H9 (cell line): ENCODE data around the gene CALR. TPM values are rescaled to one million over a fixed set of nuclear protein-coding genes. Genes with fewer than 3 reads are reported as not detected.

Source experiments
- DNase-seq: peaks from one replicate; pipeline ENCODE4 v3.0.0-alpha.2; 2017
- H2AFZ ChIP-seq: one replicate; pipeline ENCODE4 v1.6.1; 2013; ENCODE audit warnings: mild to moderate bottlenecking, low read length, control low read depth, moderate library complexity
- H2AK5ac ChIP-seq: 2 replicates; pipeline ENCODE4 v1.6.1; 2013; ENCODE audit warnings: low read length, control low read depth, mixed read lengths; ENCODE audit not compliant: insufficient read length
- H2BK120ac ChIP-seq: one replicate; pipeline ENCODE4 v1.6.1; 2013; ENCODE audit warnings: low read depth, mild to moderate bottlenecking, low read length, control low read depth, inconsistent platforms; ENCODE audit not compliant: poor library complexity, severe bottlenecking
- H2BK12ac ChIP-seq: 2 replicates; pipeline ENCODE4 v1.6.1; 2013; ENCODE audit warnings: low read length, control low read depth, mixed read lengths, low read depth; ENCODE audit not compliant: insufficient read length
- H2BK15ac ChIP-seq: 2 replicates; pipeline ENCODE4 v1.6.1; 2013; ENCODE audit warnings: low read depth, low read length, control low read depth
- H2BK20ac ChIP-seq: one replicate; pipeline ENCODE4 v1.6.1; 2013; ENCODE audit warnings: low read depth, mild to moderate bottlenecking, low read length, control low read depth, inconsistent platforms; ENCODE audit not compliant: poor library complexity, severe bottlenecking
- H2BK5ac ChIP-seq: 2 replicates; pipeline ENCODE4 v1.6.1; 2013; ENCODE audit warnings: low read length, control low read depth, mixed read lengths; ENCODE audit not compliant: insufficient read length
- H3K14ac ChIP-seq: 2 replicates; pipeline ENCODE4 v1.6.1; 2013; ENCODE audit warnings: low read length, control low read depth; ENCODE audit not compliant: insufficient read depth
- H3K18ac ChIP-seq: 2 replicates; pipeline ENCODE4 v1.6.1; 2013; ENCODE audit warnings: low read depth, mild to moderate bottlenecking, mixed read lengths, low read length, control low read depth; ENCODE audit not compliant: insufficient read length
- H3K23ac ChIP-seq: 2 replicates; pipeline ENCODE4 v1.6.1; 2013; ENCODE audit warnings: low read length, control low read depth, mixed read lengths, low read depth; ENCODE audit not compliant: insufficient read length
- H3K23me2 ChIP-seq: 2 replicates; pipeline ENCODE4 v1.6.1; 2013; ENCODE audit warnings: low read depth, mild to moderate bottlenecking, mixed read lengths, low read length, control low read depth; ENCODE audit not compliant: insufficient read length, poor library complexity, severe bottlenecking
- H3K27ac ChIP-seq: 2 replicates; pipeline ENCODE4 v1.5.1; 2013; ENCODE audit warnings: low read length, control low read depth, mixed read lengths, low read depth; ENCODE audit not compliant: insufficient read length
- H3K27me3 ChIP-seq: 2 replicates; pipeline ENCODE4 v1.6.1; 2013; ENCODE audit warnings: low read length, control low read depth, inconsistent platforms; ENCODE audit not compliant: insufficient read depth
- H3K4ac ChIP-seq: 2 replicates; pipeline ENCODE4 v1.6.1; 2013; ENCODE audit warnings: low read depth, mild to moderate bottlenecking, control low read depth, inconsistent platforms, low read length, moderate library complexity
- H3K4me1 ChIP-seq: 2 replicates; pipeline ENCODE4 v1.6.1; 2013; ENCODE audit warnings: low read length, control low read depth, inconsistent platforms; ENCODE audit not compliant: insufficient read depth
- H3K4me2 ChIP-seq: 2 replicates; pipeline ENCODE4 v1.6.1; 2013; ENCODE audit warnings: low read length, control low read depth, mixed read lengths; ENCODE audit not compliant: insufficient read length, insufficient read depth
- H3K56ac ChIP-seq: 2 replicates; pipeline ENCODE4 v1.6.1; 2013; ENCODE audit warnings: low read depth, mild to moderate bottlenecking, mixed read lengths, low read length, control low read depth; ENCODE audit not compliant: insufficient read length
- H3K79me1 ChIP-seq: 2 replicates; pipeline ENCODE4 v1.6.1; 2013; ENCODE audit warnings: low read depth, mild to moderate bottlenecking, moderate library complexity, low read length, control low read depth, inconsistent platforms; ENCODE audit not compliant: insufficient read depth, poor library complexity, severe bottlenecking
- H3K79me2 ChIP-seq: 2 replicates; pipeline ENCODE4 v1.6.1; 2013; ENCODE audit warnings: low read length, control low read depth, inconsistent platforms; ENCODE audit not compliant: insufficient read depth
- H3K9ac ChIP-seq: 2 replicates; pipeline ENCODE4 v1.6.1; 2013; ENCODE audit warnings: low read length, control low read depth, mixed read lengths; ENCODE audit not compliant: insufficient read length; ENCODE audit errors: extremely low read depth
- H3K9me3 ChIP-seq: one replicate; pipeline ENCODE4 v1.6.1; 2013; ENCODE audit warnings: low read depth, low read length, inconsistent platforms; ENCODE audit not compliant: control insufficient read depth
- H3T11ph ChIP-seq: one replicate; pipeline ENCODE4 v1.6.1; 2013; ENCODE audit warnings: mild to moderate bottlenecking, low read length, control low read depth, inconsistent platforms
- H4K20me1 ChIP-seq: one replicate; pipeline ENCODE4 v1.6.1; 2013; ENCODE audit not compliant: control insufficient read depth, insufficient read length, insufficient read depth
- H4K5ac ChIP-seq: 2 replicates; pipeline ENCODE4 v1.6.1; 2013; ENCODE audit warnings: low read depth, mild to moderate bottlenecking, mixed read lengths, low read length, control low read depth; ENCODE audit not compliant: insufficient read length
- H4K8ac ChIP-seq: replicated peaks from 2 replicates; pipeline ENCODE4 v1.6.1; 2013; ENCODE audit warnings: low read length, control low read depth, mixed read lengths, low read depth; ENCODE audit not compliant: insufficient read length
- H4K91ac ChIP-seq: 2 replicates; pipeline ENCODE4 v1.6.1; 2013; ENCODE audit warnings: low read depth, mild to moderate bottlenecking, moderate library complexity, mixed read lengths, low read length, control low read depth; ENCODE audit not compliant: insufficient read length
- H3K27ac Mint-ChIP-seq, 3 experiments: 2 replicates in 2 of 3; 3 replicates in 1 of 3; pipeline ENCODE4 v1.8.0; 2020 to 2021; ENCODE audit warnings: mixed read lengths in 3 of 3, mild to moderate bottlenecking in 1 of 3, moderate library complexity in 1 of 3
- H3K27me3 Mint-ChIP-seq: 2 replicates; pipeline ENCODE4 v1.8.0; 2021; ENCODE audit warnings: low read depth, mild to moderate bottlenecking, moderate library complexity, mixed read lengths
- H3K36me3 Mint-ChIP-seq, 3 experiments: 2 replicates in 2 of 3; 3 replicates in 1 of 3; pipeline ENCODE4 v1.8.0; 2020 to 2021; ENCODE audit warnings: low read depth in 3 of 3, mixed read lengths in 3 of 3; ENCODE audit not compliant: insufficient read depth in 1 of 3
- H3K4me1 Mint-ChIP-seq, 2 experiments: 2 replicates each; pipeline ENCODE4 v1.8.0; 2020; ENCODE audit warnings: mixed read lengths in 2 of 2
- H3K4me3 Mint-ChIP-seq, 2 experiments: 2 replicates in 1 of 2; 3 replicates in 1 of 2; pipeline ENCODE4 v1.8.0; 2020 to 2021; ENCODE audit warnings: mild to moderate bottlenecking in 2 of 2, mixed read lengths in 2 of 2, moderate library complexity in 1 of 2
- H3K9me3 Mint-ChIP-seq, 2 experiments: 2 replicates in 1 of 2; 3 replicates in 1 of 2; pipeline ENCODE4 v1.8.0; 2020; ENCODE audit warnings: mild to moderate bottlenecking in 2 of 2, mixed read lengths in 2 of 2, moderate library complexity in 1 of 2
- WGBS: extraction: QIAGEN DNeasy Blood & Tissue Kit; methylation state at CpG from one replicate; pipeline ENCODE4 v1.1.7; 2013; ENCODE audit warnings: missing lambda C conversion rate, low lambda C conversion rate, mixed read lengths; ENCODE audit not compliant: insufficient read length; ENCODE audit errors: extremely low coverage; 5-methylcytosine and 5-hydroxymethylcytosine counted together
- total RNA-seq: library from RNA; stranded (reverse); gene quantifications from 2 replicates; pipeline ENCODE4 v1.2.1, GENCODE V29; 2021
- TF ChIP-seq, protein P1 (sequence below): fragments of 200-600 bp; sonication (generic); conservative IDR thresholded peaks from 3 replicates; pipeline ENCODE4 v1.8.0; 2021; ENCODE audit warnings: antibody characterized with exemption, mild to moderate bottlenecking

Gene CALR
- total RNA-seq, 1 experiment from 2014 or later: 887 TPM

DNA sequence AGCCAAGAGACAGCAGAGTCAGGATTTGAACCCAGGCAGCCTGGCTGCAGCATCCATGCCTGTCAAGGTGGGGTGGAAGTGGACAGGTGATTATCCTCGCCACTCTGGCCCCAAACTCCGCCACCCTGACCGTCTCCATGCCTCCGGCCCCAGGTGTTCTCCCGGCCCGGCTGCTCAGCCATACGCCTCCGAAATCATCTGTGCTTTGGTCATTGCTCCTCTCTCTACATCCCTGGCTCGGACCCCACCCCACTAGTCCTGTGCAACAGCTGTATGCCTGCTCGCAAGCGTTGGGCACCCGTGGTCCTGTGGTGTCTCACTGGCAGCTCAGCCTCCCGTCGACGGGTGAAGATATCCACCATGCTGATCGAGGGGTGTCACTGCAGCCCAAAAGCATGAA lies 34.8 kb downstream of the CALR start:
- Mint-ChIP-seq H3K36me3 (no peaks in the 10 kb centered on the region; a peak in 1 of 7 replicates), H3K4me3 (no peak overlapping the region), H3K27ac (no peak overlapping the region), H3K27me3 (peaks cover 27% of the 10 kb centered on the region), H3K4me1 (peaks cover 0 to 7% of the 10 kb centered on the region in 2 experiments; a peak in 1 of 4 replicates), H3K9me3 (no peaks in the 10 kb centered on the region)
- Histone ChIP-seq H2AFZ (no peak overlapping the region), H3K23me2 (no peaks in the 10 kb centered on the region), H3K4me2 (no peak overlapping the region), H4K5ac (no peak overlapping the region), H3K4me1 (no peaks in the 10 kb centered on the region), H3K4ac (no peak overlapping the region), H2BK12ac (no peak overlapping the region), H3K9ac (no peak overlapping the region), H4K8ac (no peak overlapping the region), H3K14ac (no peak overlapping the region), H3K23ac (no peak overlapping the region), H3K56ac (no peak overlapping the region), H3K18ac (no peak overlapping the region), H2BK15ac (no peak overlapping the region), H3K79me2 (no peaks in the 10 kb centered on the region), H2BK120ac (no peak overlapping the region), H2BK20ac (no peak overlapping the region), H4K91ac (no peak overlapping the region), H3K27ac (no peak overlapping the region), H3T11ph (no peak overlapping the region), H2AK5ac (no peak overlapping the region), H4K20me1 (no peaks in the 10 kb centered on the region), H3K27me3 (no peaks in the 10 kb centered on the region), H2BK5ac (no peak overlapping the region), H3K79me1 (no peaks in the 10 kb centered on the region), H3K9me3 (no peaks in the 10 kb centered on the region)
- WGBS: no CpG with 5 or more reads among the region's 16 CpGs
- DNase-seq: peak; percentile 23
- TF ChIP-seq, protein P1, sequence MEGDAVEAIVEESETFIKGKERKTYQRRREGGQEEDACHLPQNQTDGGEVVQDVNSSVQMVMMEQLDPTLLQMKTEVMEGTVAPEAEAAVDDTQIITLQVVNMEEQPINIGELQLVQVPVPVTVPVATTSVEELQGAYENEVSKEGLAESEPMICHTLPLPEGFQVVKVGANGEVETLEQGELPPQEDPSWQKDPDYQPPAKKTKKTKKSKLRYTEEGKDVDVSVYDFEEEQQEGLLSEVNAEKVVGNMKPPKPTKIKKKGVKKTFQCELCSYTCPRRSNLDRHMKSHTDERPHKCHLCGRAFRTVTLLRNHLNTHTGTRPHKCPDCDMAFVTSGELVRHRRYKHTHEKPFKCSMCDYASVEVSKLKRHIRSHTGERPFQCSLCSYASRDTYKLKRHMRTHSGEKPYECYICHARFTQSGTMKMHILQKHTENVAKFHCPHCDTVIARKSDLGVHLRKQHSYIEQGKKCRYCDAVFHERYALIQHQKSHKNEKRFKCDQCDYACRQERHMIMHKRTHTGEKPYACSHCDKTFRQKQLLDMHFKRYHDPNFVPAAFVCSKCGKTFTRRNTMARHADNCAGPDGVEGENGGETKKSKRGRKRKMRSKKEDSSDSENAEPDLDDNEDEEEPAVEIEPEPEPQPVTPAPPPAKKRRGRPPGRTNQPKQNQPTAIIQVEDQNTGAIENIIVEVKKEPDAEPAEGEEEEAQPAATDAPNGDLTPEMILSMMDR: no peak
